Natural killer cell treated with Interleukin-12 subunit alpha and Interleukin-12 subunit beta and Interleukin-15 and Interleukin-18, amount 100 ng/mL, for 72 hours (primary cell): ENCODE measurements around the gene CLEC11A. TPM values are rescaled to one million over a fixed set of nuclear protein-coding genes. Genes with fewer than 3 reads are reported as not detected.
"Not testable (repeated sequence)": the region's sequence is repeated elsewhere in the genome, so short reads cannot be mapped to it uniquely, and the experiment has no call there.

ENCODE experiments used
- ATAC-seq, 2 donors: fragments of 150-1000 bp; cut with Tn5 transposase in 1 of 2; sonication (Bioruptor Pico), chemical (Tn5 transposase) in 1 of 2; 2 replicates each; pipeline ENCODE4 v1.10.0; 2021
- DNase-seq: peaks from one replicate; pipeline ENCODE4 v3.0.0; 2022; ENCODE audit warnings: low spot score
- H3K27ac Mint-ChIP-seq, 2 donors: 1 replicate in 1 of 2; 2 replicates in 1 of 2; pipeline ENCODE4 v1.8.0; 2022; ENCODE audit warnings: mixed read lengths in 2 of 2, mild to moderate bottlenecking in 1 of 2, moderate library complexity in 1 of 2
- H3K27me3 Mint-ChIP-seq, 2 donors: 1 replicate in 1 of 2; 2 replicates in 1 of 2; pipeline ENCODE4 v1.8.0; 2022; ENCODE audit warnings: mixed read lengths in 2 of 2
- H3K36me3 Mint-ChIP-seq: one replicate; pipeline ENCODE4 v1.8.0; 2022; ENCODE audit warnings: mixed read lengths
- H3K4me1 Mint-ChIP-seq, 2 donors: 1 replicate in 1 of 2; 2 replicates in 1 of 2; pipeline ENCODE4 v1.8.0; 2022; ENCODE audit warnings: low read depth in 2 of 2, mixed read lengths in 2 of 2, mild to moderate bottlenecking in 1 of 2
- H3K4me3 Mint-ChIP-seq: one replicate; pipeline ENCODE4 v1.8.0; 2022; ENCODE audit warnings: mixed read lengths
- H3K9me3 Mint-ChIP-seq: 2 replicates; pipeline ENCODE4 v1.8.0; 2022; ENCODE audit warnings: mixed read lengths
- total RNA-seq, 2 donors: library from RNA; stranded (reverse); gene quantifications; one replicate each; pipeline ENCODE4 v1.2.3, GENCODE V29; 2022

The CLEC11A gene
- total RNA-seq, 2 donors from 2014 or later: 1.1 to 1.2 TPM

DNA sequence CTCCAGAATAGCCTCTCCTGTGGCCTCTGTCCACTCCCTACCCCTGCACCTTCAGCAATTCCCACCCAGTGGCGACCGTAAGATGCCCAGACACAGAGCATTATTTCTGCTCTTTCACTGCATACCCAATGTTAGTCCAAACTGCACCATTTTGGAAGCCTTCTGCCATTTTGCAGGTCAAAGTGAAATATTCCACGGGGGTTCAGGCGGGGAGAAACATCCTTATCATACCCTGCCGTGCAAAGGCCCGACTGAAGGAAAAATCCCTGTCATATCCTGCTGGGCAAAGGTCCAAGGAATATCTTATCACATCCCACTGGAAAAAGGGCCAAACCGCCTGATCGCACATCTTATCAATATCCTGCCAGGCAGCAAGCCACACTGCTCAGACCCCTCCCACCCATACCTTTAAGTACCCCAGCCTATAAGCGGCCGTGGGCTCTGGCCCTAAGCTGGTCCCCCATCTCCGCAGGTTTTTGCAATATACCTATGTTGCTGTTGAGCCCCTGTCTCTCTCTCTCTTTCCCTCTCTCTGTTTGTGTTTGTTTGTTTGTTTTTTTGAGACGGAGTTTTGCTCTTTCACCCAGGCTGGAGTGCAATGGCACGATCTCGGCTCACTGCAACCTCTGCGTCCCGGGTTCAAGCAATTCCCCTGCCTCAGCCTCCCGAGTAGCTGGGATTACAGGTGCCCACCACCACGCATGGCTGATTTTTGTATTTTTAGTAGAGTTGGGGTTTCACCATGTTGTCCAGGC, 18.2 kb downstream of the CLEC11A start:
- no peaks in the 10 kb centered on the region for H3K9me3 Mint-ChIP-seq
- DNase-seq (no peak), ATAC-seq (no peak)
- H3K27ac Mint-ChIP-seq: no peak overlapping the region
- peaks cover 19 to 29% of the 10 kb centered on the region in 2 donors for H3K27me3 Mint-ChIP-seq
- no peak overlapping the region for H3K4me3 Mint-ChIP-seq
- no peaks in the 10 kb centered on the region for H3K4me1 Mint-ChIP-seq
- no peaks in the 10 kb centered on the region for H3K36me3 Mint-ChIP-seq

DNA sequence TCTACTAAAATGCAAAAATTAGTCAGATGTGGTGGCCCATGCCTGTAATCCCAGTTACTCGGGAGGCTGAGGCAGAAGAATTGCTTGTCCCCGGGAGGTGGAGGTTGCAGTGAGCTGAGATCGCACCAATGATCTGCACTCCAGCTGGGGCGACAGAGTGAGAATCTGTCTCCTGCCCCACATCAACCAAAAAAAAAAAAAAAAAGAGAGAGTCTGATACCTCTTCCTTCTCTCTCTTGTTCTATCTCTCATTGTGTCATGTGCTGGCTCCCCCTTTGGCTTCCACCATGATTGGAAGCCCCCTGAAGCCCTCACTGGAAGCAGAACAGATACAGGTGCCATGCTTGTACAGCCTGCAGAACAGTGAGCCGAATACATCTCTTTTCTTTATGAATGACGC, 20.4 kb downstream of the CLEC11A start:
- ATAC-seq: no peak
- Mint-ChIP-seq H3K4me1 (no peaks in the 10 kb centered on the region), H3K4me3 (no peak overlapping the region), H3K36me3 (no peaks in the 10 kb centered on the region), H3K27me3 (peaks cover 14 to 22% of the 10 kb centered on the region in 2 donors), H3K27ac (no peak overlapping the region), H3K9me3 (no peaks in the 10 kb centered on the region)
- no peak for DNase-seq

DNA sequence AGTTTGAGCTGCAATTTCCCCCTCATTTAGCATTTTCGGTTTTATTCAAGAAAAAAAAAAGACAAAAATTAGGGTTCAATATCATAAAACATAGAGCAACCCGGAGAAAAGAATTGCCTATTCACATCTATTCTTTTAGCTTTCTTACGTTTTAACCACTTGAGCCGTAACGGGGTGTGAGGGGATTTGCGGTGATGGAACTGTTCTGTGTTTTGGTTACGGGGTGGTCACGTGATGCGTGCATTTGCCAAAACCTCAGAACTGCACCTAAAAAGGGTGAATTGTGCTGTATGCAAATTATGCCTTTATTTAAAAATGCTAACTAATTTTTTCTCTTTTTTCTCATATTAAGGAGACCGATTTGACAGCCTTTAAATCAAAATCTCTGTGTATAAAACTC, 22.1 kb downstream of the CLEC11A start:
- ATAC-seq: no peak
- peaks cover 6 to 12% of the 10 kb centered on the region in 2 donors for H3K27me3 Mint-ChIP-seq

DNA sequence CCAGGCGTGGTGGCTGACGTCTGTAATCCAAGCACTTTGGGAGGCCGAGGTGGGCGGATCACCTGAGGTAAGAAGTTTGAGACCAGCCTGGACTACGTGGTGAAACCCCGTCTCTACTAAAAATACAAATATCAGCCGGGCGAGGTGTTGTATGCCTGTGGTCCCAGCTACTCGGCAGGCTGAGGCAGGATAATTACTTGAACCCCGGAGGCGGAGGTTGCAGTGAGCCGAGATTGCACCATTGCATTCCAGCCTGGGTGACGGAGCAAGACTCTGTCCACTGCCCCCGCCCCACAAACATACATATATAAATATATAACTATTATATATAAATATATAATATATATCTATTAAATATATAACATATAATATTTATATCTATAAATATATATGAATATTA, 24.0 kb downstream of the CLEC11A start:
- not testable (repeated sequence) for H3K36me3 Mint-ChIP-seq, DNase-seq, H3K9me3 Mint-ChIP-seq, H3K27me3 Mint-ChIP-seq, H3K27ac Mint-ChIP-seq, ATAC-seq, H3K4me3 Mint-ChIP-seq, H3K4me1 Mint-ChIP-seq

More for the DNA sequence above, 22.1 kb downstream of the CLEC11A start:
- no peaks in the 10 kb centered on the region for H3K36me3 Mint-ChIP-seq
- DNase-seq: no peak
- H3K27ac Mint-ChIP-seq: no peak overlapping the region
- no peaks in the 10 kb centered on the region for H3K9me3 Mint-ChIP-seq
- H3K4me1 Mint-ChIP-seq: no peaks in the 10 kb centered on the region
- no peak overlapping the region for H3K4me3 Mint-ChIP-seq

DNA sequence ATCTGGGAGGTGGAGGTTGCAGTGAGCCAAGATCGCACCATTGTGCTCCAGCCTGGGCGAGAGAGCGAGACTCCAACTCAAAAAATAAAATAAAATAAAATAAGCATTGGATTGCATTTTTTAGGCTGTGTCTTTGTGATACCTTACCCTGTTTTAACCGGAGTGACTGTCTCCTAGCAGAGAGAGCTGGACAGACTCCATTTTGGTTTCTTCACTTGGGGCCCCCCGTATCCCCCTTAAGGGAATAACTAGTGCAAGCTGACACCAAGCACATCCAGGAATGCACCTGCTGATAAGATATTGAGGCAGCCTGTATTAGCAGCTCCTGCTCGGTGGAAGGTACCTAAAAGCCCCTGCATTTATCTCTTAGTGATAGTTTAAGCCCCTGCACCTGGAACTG, 26.3 kb downstream of the CLEC11A start:
- Mint-ChIP-seq H3K9me3 (no peaks in the 10 kb centered on the region), H3K36me3 (no peaks in the 10 kb centered on the region), H3K27me3 (peaks cover 0 to 7% of the 10 kb centered on the region in 2 donors), H3K4me3 (no peak overlapping the region), H3K4me1 (no peaks in the 10 kb centered on the region), H3K27ac (no peak overlapping the region)
- DNase-seq (no peak), ATAC-seq (no peak)

DNA sequence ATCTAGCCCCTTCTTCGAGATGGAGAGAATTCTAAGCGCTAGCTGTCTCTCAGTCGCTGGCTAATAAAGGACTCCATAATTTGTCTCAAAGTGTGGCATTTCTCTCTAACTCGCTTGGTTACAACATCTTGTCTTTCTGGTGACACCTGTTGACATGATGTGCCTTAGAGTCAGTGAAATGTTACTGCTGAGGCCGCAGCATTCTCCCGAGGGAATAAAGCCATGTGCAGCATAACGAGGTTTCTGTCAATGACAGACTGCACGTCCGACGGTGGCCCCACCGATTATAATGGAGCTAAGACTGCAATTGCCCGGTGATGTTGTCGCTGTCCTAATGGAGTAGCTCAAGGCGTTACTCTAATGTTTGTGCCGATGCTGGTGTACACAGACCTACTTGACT, 26.8 kb downstream of the CLEC11A start:
- H3K36me3 Mint-ChIP-seq: no peaks in the 10 kb centered on the region
- no peak for DNase-seq
- no peaks in the 10 kb centered on the region for H3K4me1 Mint-ChIP-seq
- no peak for ATAC-seq
- H3K9me3 Mint-ChIP-seq: no peaks in the 10 kb centered on the region
- no peak overlapping the region for H3K4me3 Mint-ChIP-seq
- no peak overlapping the region for H3K27ac Mint-ChIP-seq
- peaks cover 0 to 7% of the 10 kb centered on the region in 2 donors for H3K27me3 Mint-ChIP-seq

DNA sequence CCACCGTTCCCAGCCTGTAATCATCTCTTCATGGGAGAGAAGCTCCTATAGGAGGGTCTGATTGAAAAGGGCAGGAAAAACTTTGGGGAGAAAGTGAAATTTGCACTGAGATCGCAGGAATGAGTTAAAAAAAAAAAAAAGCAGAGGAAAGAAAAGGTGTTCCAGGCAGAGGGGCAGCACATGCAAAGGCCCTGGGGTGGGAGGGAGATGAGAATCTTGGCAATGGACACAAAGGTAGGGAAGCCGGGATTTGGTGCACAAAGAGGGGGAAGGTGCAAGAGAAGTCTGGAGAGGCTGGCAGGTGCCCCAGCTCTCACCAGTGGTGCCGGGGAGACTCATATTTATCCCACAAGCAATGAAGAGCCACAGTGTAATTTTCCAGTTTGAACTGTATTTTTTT, 30.7 kb downstream of the CLEC11A start:
- Mint-ChIP-seq H3K4me1 (no peaks in the 10 kb centered on the region), H3K4me3 (no peak overlapping the region), H3K9me3 (no peaks in the 10 kb centered on the region), H3K36me3 (no peaks in the 10 kb centered on the region), H3K27ac (no peak overlapping the region), H3K27me3 (peaks cover 4 to 17% of the 10 kb centered on the region in 2 donors)
- ATAC-seq (no peak), DNase-seq (no peak)

DNA sequence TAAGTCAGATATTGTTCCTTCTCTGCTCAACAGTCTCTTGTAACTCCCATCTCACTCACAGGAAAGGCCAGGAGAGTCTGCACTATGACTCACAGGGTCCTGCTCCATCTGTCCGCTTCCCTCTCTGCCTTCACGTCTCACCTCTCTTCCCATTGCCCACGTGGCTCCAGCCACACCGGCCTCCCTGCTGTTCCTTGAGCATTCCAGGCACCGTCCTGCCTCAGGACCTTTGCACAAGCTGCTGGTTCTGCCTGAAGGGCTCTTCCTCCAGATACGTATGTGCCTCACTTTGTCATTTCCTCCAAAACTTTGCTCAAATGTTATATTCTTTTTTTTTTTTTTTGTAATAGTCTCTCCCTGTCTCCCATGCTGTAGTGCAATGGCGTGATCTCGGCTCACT, 33.1 kb downstream of the CLEC11A start:
- H3K27ac Mint-ChIP-seq, H3K4me3 Mint-ChIP-seq, DNase-seq, H3K4me1 Mint-ChIP-seq, ATAC-seq, H3K36me3 Mint-ChIP-seq, H3K9me3 Mint-ChIP-seq: not testable (repeated sequence)
- H3K27me3 Mint-ChIP-seq: peaks cover 4 to 17% of the 10 kb centered on the region in 2 donors

DNA sequence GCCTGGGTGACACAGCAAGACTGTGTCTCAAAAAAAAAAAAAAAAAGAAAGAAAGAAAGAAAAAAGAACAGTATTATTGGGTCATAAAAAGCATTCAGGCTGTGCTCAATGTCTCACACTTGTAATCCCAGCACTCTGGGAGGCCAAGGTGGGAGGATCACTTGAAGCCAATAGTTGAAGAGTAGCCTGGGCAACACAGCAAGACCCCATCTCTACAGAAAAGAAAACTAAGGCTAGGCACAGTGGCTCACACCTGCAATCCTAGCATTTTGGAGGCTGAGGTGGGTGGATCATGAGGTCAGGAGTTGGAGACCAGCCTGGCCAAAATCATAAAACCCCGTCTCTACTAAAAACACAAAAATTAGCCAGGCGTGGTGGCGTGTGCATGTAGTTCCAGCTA, 34.5 kb downstream of the CLEC11A start:
- H3K36me3 Mint-ChIP-seq, H3K4me1 Mint-ChIP-seq, DNase-seq, H3K4me3 Mint-ChIP-seq, ATAC-seq, H3K9me3 Mint-ChIP-seq, H3K27ac Mint-ChIP-seq: not testable (repeated sequence)
- peaks cover 4 to 17% of the 10 kb centered on the region in 2 donors for H3K27me3 Mint-ChIP-seq

DNA sequence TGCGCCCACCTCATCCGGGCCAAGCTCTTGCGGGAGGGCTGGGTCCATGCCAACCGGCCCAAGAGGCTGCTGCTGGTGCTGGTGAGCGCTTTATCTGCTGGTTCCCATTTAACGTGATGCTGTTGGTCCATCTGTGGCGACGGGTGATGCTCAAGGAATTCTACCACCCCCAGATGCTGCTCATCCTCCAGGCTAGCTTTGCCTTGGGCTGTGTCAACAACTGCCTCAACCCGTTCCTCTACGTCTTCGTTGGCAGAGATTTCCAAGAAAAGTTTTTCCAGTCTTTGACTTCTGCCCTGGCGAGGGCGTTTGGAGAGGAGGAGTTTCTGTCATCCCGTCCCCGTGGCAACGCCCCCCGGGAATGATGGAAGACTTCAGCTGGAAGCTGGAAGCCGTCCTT, 35.9 kb downstream of the CLEC11A start:
- not testable (repeated sequence) for H3K4me3 Mint-ChIP-seq, H3K4me1 Mint-ChIP-seq, H3K9me3 Mint-ChIP-seq, ATAC-seq, H3K27ac Mint-ChIP-seq, DNase-seq, H3K36me3 Mint-ChIP-seq
- H3K27me3 Mint-ChIP-seq: peaks cover 4 to 11% of the 10 kb centered on the region in 2 donors

DNA sequence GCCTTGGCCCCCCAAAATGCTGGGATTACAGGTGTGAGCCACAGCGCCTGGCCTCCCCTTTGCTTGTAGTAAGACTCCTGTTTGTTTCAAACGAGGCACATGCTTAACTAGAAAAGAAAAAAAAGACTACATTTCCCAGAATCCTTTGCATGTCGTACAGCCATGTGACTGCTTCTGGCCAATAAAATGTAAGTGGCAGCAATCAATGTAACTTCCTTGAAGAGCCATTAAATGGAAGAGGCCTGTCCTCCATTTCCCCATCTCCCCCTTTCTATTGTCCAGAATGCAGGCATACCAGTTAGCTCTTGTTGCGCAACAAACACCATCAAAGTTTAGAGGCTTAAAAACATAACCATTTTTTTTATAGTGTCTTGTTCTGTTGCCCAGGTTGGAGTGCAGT, 36.7 kb downstream of the CLEC11A start:
- no peak for DNase-seq
- no peak for ATAC-seq
- Mint-ChIP-seq H3K4me1 (no peaks in the 10 kb centered on the region), H3K27me3 (peaks cover 5 to 10% of the 10 kb centered on the region in 2 donors), H3K27ac (no peak overlapping the region), H3K36me3 (no peaks in the 10 kb centered on the region), H3K9me3 (no peaks in the 10 kb centered on the region), H3K4me3 (no peak overlapping the region)

DNA sequence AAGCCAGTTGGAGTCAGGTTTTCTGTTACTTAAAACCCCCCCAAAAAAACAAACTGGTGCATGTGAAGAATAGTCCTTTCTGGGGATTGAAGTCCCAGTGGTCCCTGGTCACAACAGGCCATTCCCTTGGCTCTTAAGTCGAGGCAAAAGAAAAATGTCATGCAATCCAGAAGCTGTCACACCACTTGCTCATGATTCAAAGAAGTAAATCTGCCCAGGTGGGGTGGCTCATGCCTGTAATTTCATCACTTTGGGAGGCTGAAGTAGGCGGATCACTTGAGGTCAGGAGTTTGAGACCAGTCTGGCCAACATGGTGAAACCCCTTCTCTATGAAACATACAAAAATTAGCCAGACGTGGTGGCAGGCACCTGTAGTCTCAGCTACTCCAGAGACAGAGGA, 38.3 kb downstream of the CLEC11A start:
- H3K9me3 Mint-ChIP-seq, H3K27me3 Mint-ChIP-seq, H3K4me1 Mint-ChIP-seq, H3K36me3 Mint-ChIP-seq, DNase-seq, H3K27ac Mint-ChIP-seq, H3K4me3 Mint-ChIP-seq, ATAC-seq: not testable (repeated sequence)

DNA sequence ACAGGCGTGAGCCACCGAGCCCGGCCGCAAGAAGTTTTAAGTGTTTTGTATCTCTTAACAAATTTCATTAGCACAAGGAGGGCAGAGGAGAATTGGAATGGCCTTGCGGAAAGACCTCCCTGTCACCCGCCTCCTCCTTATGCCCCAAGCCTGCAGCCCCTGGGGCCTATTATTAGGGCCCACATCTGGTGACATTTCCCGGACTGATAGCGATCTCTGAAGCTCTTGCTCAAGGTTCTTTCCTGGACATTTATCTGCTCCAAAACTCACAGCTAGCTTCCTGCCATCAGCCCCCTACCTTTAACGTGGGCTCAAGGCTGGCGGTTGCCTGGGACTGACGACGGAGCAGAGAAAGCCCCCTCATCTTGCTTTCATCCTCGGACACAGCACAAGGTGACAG, 40.4 kb downstream of the CLEC11A start:
- not testable (repeated sequence) for H3K4me3 Mint-ChIP-seq, H3K27ac Mint-ChIP-seq, ATAC-seq, H3K4me1 Mint-ChIP-seq, H3K9me3 Mint-ChIP-seq, DNase-seq, H3K36me3 Mint-ChIP-seq
- H3K27me3 Mint-ChIP-seq: peaks cover 0 to 10% of the 10 kb centered on the region in 2 donors

DNA sequence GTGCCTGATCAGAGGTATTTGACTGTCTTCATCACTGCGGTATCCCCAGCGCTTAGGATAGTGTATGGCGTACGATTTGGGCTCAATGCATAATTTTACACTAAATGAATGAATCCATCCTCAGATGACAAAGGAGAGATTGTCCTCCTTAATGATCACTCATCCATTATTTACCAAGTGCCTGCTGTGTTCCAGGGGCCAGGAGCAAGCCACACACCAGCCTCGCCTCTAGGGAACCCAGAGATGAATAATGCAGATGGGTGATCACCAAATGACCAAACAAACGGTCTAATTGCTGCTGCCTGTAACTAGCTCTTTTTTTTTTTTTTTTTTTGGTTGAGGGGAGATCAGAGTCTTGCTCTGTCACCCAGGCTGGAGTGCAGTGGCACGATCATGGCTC, 41.2 kb downstream of the CLEC11A start:
- no peaks in the 10 kb centered on the region for H3K36me3 Mint-ChIP-seq
- no peak overlapping the region for H3K4me3 Mint-ChIP-seq
- peaks cover 0 to 10% of the 10 kb centered on the region in 2 donors for H3K27me3 Mint-ChIP-seq
- no peaks in the 10 kb centered on the region for H3K9me3 Mint-ChIP-seq
- no peaks in the 10 kb centered on the region for H3K4me1 Mint-ChIP-seq
- no peak overlapping the region for H3K27ac Mint-ChIP-seq
- DNase-seq (no peak), ATAC-seq (no peak)

DNA sequence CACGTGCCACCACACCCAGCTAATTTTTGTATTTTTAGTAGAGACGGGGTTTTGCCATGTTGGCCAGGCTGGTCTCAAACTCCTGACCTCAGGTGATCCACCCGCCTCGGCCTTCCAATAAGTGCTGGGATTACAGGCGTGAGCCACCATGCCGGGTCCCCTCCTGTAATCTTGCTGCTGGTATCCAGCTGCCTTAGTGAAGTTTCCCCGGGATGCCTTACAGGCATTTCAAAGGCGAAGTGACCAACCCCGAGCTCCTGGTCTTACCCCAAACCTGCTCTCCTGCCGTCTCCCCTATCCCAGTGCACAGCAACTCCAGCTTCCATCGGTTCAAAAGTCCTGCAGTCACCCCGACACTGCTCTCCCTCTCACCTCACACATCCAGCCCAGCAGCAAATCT, 43.6 kb downstream of the CLEC11A start:
- peak in 1 of 2 donors; percentile 33 for ATAC-seq
- H3K27ac Mint-ChIP-seq, H3K36me3 Mint-ChIP-seq, H3K4me3 Mint-ChIP-seq, DNase-seq, H3K4me1 Mint-ChIP-seq, H3K9me3 Mint-ChIP-seq: not testable (repeated sequence)
- peaks cover 5 to 15% of the 10 kb centered on the region in 2 donors for H3K27me3 Mint-ChIP-seq
